NCI-H82 treated with DMSO at 0.1 percent for 48 hours (cell line): Measurements from ENCODE around the gene GRIP1.

ENCODE experiments used
- DNase-seq: peaks from one replicate; lab custom pipeline; 2025; ENCODE audit not compliant: unreplicated experiment; lab: John Stamatoyannopoulos, UW

GRIP1 gene, protein sequence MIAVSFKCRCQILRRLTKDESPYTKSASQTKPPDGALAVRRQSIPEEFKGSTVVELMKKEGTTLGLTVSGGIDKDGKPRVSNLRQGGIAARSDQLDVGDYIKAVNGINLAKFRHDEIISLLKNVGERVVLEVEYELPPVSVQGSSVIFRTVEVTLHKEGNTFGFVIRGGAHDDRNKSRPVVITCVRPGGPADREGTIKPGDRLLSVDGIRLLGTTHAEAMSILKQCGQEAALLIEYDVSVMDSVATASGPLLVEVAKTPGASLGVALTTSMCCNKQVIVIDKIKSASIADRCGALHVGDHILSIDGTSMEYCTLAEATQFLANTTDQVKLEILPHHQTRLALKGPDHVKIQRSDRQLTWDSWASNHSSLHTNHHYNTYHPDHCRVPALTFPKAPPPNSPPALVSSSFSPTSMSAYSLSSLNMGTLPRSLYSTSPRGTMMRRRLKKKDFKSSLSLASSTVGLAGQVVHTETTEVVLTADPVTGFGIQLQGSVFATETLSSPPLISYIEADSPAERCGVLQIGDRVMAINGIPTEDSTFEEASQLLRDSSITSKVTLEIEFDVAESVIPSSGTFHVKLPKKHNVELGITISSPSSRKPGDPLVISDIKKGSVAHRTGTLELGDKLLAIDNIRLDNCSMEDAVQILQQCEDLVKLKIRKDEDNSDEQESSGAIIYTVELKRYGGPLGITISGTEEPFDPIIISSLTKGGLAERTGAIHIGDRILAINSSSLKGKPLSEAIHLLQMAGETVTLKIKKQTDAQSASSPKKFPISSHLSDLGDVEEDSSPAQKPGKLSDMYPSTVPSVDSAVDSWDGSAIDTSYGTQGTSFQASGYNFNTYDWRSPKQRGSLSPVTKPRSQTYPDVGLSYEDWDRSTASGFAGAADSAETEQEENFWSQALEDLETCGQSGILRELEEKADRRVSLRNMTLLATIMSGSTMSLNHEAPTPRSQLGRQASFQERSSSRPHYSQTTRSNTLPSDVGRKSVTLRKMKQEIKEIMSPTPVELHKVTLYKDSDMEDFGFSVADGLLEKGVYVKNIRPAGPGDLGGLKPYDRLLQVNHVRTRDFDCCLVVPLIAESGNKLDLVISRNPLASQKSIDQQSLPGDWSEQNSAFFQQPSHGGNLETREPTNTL

GRCh38 chr12:66678338-66679275 lies at the start of gene GRIP1:
Gene GRIP1 (minus strand): TSS chr12:66679076. CDS start chr12:66678904, 172 bp downstream.
- DNase-seq, result no peak

- no peak for DNase-seq
Measured at GRCh38 chr12:66726556-66726955, 47.7 kb upstream of the GRIP1 start.

DNA sequence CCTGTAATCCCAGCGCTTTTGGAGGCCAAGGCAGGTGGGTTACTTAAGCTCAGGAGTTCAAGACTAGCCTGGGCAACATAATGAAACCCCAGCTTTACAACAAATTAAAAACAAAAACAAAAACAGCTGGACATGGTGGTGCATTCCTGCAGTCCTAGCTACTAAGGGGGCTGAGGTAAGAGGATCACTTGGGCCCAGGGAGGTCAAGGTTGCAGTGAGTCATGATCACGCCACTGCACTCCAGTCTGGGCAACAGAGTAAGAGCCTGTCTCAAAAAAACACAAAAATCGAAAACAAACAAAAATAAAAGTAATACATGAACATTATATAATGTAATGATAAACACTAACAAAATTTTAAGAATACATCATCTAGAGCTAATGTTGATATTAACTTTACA lies 46.2 kb upstream of the GRIP1 start:
- no peak for DNase-seq

DNA sequence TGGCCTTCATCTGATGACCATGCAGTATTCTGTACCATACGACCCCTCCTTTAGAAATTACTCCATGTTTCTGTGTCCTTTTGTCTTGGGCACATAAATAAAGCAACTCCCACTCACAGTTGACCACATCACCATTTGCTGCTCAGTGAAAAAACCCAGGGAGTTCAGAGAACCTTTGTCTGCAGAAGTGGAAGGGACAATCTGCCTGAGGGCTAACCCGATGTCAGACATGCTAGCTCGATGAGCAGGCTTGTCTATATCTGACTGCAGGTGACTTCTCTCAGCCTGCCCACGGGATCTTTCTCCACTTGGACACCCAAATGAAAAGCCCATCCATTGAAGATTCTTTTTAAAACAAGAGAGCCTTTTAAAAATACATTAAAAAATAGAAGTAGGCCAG lies 45.7 kb upstream of the GRIP1 start:
- no peak for DNase-seq

- DNase-seq, result no peak
Measured at GRCh38 chr12:66724026-66724425, 45.1 kb upstream of the GRIP1 start.

GRCh38 chr12:66719862-66720261 lies 41.0 kb upstream of the GRIP1 start:
- no peak for DNase-seq

DNA sequence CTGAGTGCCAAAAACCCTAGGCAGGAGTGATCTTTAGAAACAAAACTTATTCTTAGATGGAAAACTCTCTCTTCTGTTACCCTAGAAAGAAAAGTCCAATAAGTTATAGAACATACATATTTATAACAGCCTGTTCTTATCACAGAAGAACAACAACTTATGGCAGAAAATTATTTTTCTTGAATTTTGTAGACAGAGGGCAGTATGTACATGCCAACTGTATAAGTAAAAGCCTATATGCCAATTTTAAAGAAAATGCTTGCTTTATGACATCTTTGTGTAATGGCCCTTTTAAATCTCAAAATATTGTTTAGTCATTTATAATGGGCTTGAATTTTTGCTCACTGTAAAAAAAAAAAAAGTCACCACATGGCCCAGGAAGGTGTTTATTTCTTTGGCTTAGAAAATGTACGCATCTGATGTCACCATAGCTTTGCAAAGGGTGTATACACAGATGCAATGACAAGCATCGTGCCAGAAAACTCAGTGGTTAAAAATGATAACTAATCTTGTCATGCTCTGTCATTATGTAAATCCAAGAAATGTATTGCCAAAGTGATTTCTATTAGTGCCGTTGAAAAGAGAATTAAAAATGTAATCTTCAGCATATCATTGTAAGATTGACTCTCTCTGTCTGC lies 38.3 kb upstream of the GRIP1 start:
- DNase-seq, result no peak

GRCh38 chr12:66716522-66716921 lies 37.6 kb upstream of the GRIP1 start:
- no peak for DNase-seq

GRCh38 chr12:66714709-66715108 lies 35.8 kb upstream of the GRIP1 start:
- no peak for DNase-seq

DNA sequence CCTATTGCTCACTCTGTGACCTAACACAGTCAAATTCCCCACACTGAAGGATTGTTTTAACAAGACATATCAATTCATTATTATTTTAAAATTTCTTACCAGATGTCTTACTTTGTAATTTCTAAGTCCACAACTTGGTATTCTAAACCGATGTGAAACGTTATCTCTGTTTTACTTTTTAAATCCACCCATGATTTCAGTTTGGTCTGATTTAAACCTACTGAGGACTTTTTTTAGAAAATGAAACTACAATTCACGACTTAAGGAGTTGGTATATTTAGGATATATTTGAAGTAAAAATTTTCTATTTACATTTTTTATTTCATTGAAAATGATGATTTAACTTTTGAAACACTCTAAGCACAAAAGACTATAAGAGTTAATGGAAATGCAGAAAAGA lies 35.1 kb upstream of the GRIP1 start:
- no peak for DNase-seq

DNA sequence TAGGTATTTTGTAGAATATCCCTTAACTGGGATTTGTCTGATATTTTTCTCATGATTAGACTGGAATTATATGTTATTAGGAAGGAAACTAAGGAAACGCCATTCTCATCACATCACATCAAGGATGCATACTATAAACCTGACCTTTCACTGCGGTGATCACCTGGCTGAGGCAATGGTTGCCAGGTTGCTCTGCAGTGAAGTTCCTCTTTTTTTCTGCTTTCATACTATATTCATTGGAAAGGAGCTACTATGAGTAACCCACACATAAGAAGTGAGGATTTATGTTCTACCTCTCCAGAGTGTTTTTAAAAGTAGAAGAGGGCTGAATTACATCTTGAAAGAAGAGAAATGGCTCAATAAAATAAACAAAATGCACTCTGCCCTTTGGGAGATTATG lies 31.0 kb upstream of the GRIP1 start:
- no peak for DNase-seq

DNA sequence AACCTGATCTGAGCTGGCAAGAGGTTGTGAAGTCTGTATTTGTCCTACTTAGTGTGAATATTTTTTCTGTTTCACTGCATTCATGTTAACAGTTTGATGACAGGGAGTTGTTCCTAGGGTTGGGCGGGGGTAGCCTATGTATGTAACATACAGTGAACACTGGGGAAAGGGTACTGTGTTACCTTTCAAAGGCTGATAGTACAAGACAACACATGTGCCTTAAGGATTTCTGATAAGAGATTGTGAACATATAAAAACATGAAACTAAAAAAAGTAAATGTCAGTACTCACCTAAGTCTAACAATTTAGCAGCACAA lies 30.5 kb upstream of the GRIP1 start:
- DNase-seq, result no peak

DNA sequence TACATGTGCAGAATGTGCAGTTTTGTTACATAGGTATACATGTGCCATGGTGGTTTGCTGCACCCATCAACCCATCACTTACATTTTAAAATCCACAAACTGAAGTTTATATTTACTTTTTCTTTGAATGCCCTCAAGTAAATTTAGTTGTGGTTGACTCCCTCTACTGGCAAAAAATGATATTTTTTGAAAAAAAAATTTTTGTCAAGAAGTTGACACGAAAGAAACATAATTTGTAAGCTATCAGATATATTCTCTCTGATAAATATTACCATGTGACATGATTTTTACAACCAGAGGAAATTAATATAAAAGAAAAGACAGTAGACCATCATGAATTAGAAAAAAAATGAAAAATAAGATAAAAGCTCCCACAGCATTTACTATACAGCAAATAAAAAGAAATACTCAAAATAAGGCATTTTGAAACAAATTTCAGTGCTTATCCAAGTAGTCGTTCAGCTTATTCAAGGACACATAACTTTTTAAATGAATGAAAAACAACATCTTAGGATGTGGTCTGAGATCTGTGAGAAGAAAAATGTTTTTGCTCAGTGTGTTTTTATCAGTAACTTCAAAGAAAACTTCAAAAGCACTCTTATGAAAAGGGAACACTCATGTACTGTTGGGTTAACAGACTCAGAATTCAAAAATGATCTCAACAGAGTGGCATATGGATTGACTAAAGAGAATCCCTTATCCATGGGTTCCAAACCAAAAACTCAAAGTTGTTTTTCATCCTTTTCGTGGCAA lies 30.0 kb upstream of the GRIP1 start:
- no peak for DNase-seq

DNA sequence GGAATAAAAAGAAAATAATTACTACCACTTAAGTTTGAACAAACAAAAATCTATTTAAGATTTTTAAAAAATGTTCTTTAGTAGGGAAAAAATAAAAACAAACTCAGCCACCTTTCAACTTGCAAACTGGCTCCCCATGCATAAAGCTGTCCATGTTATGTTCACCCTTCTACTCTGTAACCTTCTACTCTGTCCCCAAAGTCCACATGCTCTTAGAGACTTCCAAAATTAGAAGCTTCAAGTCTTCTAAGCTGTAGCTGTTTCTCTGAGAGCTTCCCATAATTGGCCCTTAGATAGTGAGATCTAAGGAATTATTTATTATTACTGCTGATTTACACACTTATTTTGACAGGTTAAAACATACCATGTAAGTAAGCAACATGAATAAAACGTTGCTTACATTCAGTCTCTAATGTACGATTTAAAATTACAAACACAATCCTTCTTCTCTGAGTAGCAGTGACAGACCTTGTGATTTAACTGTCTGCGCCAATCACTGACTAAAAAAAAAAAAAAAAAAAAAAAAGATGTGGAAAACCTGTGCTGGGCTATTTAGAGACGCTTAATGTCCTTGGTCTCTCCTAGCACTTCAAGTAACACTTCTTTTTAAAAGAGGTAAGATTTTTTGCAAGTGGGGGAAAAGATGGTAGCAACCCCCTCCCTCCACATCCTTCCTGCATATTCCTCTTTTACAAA lies 28.3 kb upstream of the GRIP1 start:
- DNase-seq, result no peak

DNA sequence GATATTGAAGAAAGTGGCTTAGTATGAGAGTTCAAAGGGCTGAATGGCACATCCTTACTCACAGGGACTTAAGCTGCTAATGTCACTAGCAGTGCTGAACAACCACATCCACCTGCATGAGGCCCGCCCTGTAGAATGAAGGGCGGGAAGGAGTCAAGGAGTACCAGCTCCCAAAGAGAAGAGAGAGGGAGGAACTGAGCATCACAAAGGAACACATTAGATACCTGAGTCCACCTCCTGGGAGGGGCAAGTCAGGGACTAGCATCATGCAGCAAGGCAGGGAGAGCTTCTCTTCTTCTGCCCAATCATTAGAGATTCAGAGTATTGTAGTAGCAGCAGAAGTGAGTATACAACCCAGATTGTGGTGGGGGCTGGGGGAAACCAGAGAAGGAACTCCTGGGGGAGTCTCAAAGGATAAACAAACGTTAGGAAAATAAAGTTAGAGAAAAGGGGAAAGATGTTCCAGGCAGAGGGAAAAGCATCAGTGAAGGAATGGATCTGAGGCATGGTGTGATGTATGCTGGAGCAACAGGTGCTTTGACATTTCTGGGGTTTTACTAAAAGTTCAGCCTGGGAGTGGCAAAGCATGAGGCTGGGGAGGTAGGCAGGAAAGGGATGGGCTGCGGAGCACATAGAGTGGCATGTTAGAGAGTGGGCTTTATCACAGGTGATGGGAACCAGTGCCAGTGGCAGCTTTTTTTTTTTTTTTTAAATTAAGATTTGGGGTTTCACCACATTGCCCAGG lies 21.0 kb upstream of the GRIP1 start:
- no peak for DNase-seq

GRCh38 chr12:66698558-66698957 lies 19.7 kb upstream of the GRIP1 start:
- no peak for DNase-seq

DNA sequence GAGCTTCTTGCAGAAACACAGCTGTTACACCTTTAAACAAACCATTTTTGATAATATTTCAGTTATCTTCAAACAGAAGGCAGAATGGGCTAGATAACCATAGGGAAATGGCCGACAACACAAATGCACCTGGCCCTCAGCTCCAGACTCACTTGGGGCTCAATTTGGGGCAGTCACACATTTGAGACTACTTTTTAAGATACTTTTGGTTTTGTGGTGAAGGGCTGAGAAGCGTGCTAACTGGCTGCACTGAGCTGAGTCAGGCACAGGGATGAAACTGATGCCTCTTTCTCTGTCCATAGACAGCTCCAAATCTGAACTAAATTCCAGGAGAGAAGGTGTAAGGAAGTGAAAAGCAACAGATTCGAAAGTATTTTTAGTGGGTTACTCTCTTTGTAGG lies 18.5 kb upstream of the GRIP1 start:
- no peak for DNase-seq
